Measurements from ENCODE around the gene STUB1.

STUB1 gene

DNA sequence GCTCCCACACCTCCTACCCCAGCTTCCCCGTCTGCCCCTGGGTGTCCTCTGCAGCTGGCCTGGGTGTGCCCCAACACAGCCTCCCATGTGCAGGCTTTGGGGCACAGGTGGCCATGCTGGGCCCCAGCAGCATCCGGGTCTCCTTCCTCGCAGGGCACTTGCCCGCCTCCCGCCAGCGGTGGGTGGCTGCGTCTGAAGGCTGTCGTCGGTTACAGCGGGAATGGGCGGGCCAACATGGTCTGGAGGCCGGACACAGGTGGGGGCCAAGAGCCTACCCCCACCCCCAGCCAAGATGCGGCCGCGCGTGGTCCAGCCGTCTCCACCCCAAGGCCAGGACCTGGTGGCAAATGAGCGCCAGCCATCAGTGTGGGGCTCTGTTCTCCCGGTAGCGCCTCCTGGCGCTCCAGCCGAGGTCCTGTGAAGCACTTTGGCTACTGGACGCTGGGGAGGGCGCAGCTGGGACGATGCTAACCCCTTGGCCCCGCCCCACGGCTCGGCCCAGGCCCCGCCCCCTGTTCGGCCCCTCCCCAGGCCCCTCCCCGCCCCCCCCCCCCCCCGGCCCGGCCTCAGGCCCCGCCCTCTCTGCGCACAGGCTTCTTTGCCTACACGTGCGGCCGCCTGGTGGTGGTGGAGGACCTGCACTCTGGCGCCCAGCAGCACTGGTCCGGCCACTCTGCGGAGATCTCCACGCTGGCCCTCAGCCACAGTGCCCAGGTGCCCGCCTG lies 19.6 kb upstream of the STUB1 start:
- Histone ChIP-seq H3K36me3 (ENCODE audit: control insufficient read depth, insufficient read depth, low read length) (no peaks in the 10 kb centered on the region), H3K27ac (ENCODE audit: low read depth, low read length) (peak overlapping the region; percentile 76), H3K4me3 (ENCODE audit: low read length) (peak overlapping the region; percentile 52), H3K9ac (ENCODE audit: low read length) (no peak overlapping the region), H3K27me3 (ENCODE audit: control insufficient read depth, insufficient read depth, low read length) (no peaks in the 10 kb centered on the region), H3K4me1 (ENCODE audit: control insufficient read depth, insufficient read depth, low read length) (peaks cover 12% of the 10 kb centered on the region)

DNA sequence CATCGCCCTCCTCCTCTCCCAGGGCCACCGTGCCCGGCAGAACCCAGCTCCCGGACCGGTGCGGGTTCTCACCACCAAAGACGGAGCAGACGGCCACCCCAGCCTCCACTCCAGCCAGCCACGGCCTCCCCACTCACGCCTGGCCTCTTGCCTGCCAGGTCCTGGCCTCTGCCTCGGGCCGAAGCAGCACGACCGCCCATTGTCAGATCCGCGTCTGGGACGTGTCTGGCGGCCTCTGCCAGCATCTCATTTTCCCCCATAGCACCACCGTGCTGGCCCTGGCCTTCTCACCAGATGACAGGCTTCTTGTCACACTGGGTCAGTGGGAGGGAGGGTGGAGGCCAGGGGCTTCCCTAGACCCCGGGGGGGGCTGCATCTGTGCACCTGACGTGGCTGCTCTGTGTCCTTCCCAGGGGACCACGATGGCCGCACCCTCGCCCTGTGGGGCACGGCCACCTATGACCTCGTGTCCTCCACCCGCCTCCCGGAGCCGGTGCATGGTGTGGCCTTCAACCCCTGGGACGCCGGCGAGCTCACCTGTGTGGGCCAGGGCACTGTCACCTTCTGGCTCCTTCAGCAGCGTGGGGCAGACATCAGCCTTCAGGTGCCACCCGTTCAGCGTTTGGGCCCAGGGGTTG lies 18.9 kb upstream of the STUB1 start:
- Histone ChIP-seq H3K9ac (ENCODE audit: low read length) (no peak overlapping the region), H3K4me1 (ENCODE audit: control insufficient read depth, insufficient read depth, low read length) (peaks cover 12% of the 10 kb centered on the region), H3K4me3 (ENCODE audit: low read length) (peak overlapping the region; percentile 51), H3K27me3 (ENCODE audit: control insufficient read depth, insufficient read depth, low read length) (no peaks in the 10 kb centered on the region), H3K27ac (ENCODE audit: low read depth, low read length) (peak overlapping the region; percentile 58), H3K36me3 (ENCODE audit: control insufficient read depth, insufficient read depth, low read length) (no peaks in the 10 kb centered on the region)

DNA sequence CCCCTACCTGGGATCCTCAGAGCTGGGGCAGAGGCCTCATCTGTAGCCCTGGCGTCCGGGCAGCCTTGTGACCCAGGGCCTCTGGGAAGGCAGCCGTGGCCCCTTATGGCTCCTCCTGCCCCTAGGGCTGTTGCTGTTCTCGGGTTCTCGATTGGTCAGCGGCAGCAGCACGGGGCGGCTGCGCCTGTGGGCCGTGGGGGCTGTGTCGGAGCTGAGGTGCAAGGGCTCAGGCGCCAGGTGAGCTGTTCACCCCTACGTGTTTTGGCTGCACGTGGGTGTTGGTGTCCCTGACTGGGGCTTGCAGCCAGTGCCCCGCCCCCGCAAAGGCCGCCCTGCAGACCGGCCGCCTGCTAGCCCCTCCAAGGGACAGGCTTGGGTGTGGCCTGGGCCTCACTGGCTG lies 18.1 kb upstream of the STUB1 start:
- Histone ChIP-seq H3K36me3 (ENCODE audit: control insufficient read depth, insufficient read depth, low read length) (no peaks in the 10 kb centered on the region), H3K4me1 (ENCODE audit: control insufficient read depth, insufficient read depth, low read length) (peaks cover 12% of the 10 kb centered on the region), H3K9ac (ENCODE audit: low read length) (no peak overlapping the region), H3K4me3 (ENCODE audit: low read length) (no peak overlapping the region), H3K27ac (ENCODE audit: low read depth, low read length) (no peak overlapping the region), H3K27me3 (ENCODE audit: control insufficient read depth, insufficient read depth, low read length) (no peaks in the 10 kb centered on the region)

DNA sequence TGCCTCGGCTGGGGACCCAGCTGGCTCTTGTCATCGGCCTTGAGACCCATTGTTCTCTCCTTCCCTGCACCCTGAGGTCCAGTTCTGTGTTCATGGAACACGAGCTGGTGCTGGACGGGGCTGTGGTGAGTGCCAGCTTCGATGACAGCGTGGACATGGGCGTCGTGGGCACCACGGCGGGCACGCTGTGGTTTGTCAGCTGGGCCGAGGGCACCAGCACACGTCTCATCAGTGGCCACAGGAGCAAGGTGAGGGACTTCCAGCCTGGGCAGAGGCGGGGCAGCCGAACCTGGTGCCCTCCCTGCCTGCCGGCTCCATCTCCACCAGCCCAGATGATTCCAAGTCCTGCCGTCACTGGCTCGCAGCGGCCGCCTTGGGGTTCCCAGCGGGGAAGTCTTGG lies 17.6 kb upstream of the STUB1 start:
- Histone ChIP-seq H3K36me3 (ENCODE audit: control insufficient read depth, insufficient read depth, low read length) (no peaks in the 10 kb centered on the region), H3K9ac (ENCODE audit: low read length) (no peak overlapping the region), H3K27ac (ENCODE audit: low read depth, low read length) (no peak overlapping the region), H3K4me1 (ENCODE audit: control insufficient read depth, insufficient read depth, low read length) (peaks cover 15% of the 10 kb centered on the region), H3K4me3 (ENCODE audit: low read length) (no peak overlapping the region), H3K27me3 (ENCODE audit: control insufficient read depth, insufficient read depth, low read length) (no peaks in the 10 kb centered on the region)

DNA sequence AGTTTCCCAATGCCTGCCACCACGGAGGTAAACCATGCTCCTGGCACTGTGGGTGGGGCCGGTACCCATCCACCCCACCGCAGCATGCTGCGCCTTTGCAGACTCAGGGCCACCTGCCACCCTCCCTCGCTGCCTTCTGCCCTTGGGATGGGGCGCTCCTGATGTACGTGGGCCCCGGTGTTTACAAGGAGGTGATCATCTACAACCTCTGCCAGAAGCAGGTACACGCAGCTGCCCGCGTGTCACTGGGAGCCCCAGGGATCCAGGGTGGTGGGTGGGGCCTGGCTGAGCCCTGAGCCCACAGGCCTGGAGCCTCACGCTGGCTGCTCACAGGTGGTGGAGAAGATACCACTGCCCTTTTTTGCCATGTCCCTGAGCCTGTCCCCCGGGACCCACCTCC lies 13.6 kb upstream of the STUB1 start:
- Histone ChIP-seq H3K4me3 (ENCODE audit: low read length) (no peak overlapping the region), H3K27me3 (ENCODE audit: control insufficient read depth, insufficient read depth, low read length) (no peaks in the 10 kb centered on the region), H3K36me3 (ENCODE audit: control insufficient read depth, insufficient read depth, low read length) (peaks cover 13% of the 10 kb centered on the region), H3K9ac (ENCODE audit: low read length) (no peak overlapping the region), H3K27ac (ENCODE audit: low read depth, low read length) (no peak overlapping the region), H3K4me1 (ENCODE audit: control insufficient read depth, insufficient read depth, low read length) (peaks cover 8% of the 10 kb centered on the region)

DNA sequence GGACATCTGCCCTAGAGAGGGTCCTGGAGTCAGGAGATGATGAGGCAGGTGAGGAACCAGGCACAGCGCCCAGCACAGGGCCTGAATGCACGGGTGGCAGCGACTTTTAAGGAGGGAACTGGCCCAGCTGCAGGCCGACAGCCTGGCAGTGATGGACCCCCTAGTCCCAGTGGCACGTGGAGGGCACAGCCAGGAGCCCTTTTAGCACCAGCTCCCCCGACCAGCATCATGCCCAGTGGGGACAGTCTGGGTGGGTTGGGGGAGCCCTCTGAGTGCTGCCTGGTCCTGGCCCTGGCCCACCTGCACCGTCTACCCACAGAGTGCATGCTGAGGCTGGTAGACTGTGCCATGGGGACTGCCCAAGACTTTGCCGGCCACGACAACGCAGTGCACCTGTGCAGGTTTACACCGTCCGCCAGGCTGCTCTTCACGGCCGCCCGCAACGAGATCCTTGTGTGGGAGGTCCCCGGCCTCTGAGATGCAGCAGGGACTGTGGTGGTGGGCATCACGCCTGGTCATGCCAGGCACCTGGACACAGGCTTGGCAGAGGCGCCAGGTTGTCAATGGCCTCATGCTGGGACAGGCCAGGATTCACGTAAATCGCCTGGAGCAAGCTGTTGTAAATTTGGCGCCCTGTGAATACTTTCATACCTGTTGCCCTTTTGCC lies 13.0 kb upstream of the STUB1 start:
- H3K27me3 ChIP-seq (ENCODE audit: control insufficient read depth, insufficient read depth, low read length), result no peaks in the 10 kb centered on the region
- H3K36me3 ChIP-seq (ENCODE audit: control insufficient read depth, insufficient read depth, low read length), result peaks cover 16% of the 10 kb centered on the region
- H3K9ac ChIP-seq (ENCODE audit: low read length), result no peak overlapping the region
- peaks cover 8% of the 10 kb centered on the region for H3K4me1 ChIP-seq (ENCODE audit: control insufficient read depth, insufficient read depth, low read length)
- H3K4me3 ChIP-seq (ENCODE audit: low read length), result peak overlapping the region; percentile 29
- H3K27ac ChIP-seq (ENCODE audit: low read depth, low read length), result peak overlapping the region; percentile 51

DNA sequence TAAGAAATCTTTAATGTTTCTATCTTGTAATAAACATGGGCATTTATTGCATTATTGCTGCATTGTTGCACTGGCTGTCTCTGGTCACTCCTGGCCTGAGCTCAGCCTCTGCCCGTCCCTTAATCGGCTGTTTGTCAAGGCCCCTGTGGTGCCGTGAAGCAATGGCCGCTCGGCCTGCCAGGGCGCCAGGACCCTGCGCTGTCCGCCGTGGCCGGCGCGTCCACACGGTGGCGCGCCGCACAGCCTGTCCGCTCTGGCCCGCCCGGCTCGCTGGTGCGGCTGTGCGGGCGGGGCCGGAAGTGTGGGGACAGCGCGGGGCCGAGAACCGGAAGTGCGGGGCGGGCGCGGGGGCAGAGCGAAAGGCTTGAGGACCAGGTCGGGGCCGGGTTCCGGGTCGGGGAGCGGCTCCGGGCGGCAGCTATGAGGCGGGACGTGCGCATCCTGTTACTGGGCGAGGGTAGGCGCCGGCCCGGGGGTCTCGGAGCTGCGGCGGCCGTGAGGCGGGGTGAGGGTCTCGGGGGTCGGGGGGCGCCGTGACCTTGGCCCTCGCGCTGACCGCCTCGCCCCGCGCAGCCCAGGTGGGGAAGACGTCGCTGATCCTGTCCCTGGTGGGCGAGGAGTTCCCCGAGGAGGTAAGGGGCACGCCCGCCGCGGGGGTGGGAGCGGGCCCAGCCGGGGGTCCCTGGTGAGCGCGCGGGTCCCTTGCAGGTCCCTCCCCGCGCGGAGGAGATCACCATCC lies 12.3 kb upstream of the STUB1 start, which contains the start of gene RHOT2:
TSS of gene RHOT2 (plus strand) at position 353 of the 739 bp plus-strand sequence. CDS start at position 421, 68 bp downstream.
- Histone ChIP-seq H3K27me3 (ENCODE audit: control insufficient read depth, insufficient read depth, low read length) (no peaks in the 10 kb centered on the region), H3K4me1 (ENCODE audit: control insufficient read depth, insufficient read depth, low read length) (peaks cover 8% of the 10 kb centered on the region), H3K9ac (ENCODE audit: low read length) (peak within 1 kb of the TSS; percentile 47), H3K4me3 (ENCODE audit: low read length) (peak within 1 kb of the TSS; percentile 80), H3K36me3 (ENCODE audit: control insufficient read depth, insufficient read depth, low read length) (peaks cover 20% of the 10 kb centered on the region), H3K27ac (ENCODE audit: low read depth, low read length) (peak within 1 kb of the TSS; percentile 86)

DNA sequence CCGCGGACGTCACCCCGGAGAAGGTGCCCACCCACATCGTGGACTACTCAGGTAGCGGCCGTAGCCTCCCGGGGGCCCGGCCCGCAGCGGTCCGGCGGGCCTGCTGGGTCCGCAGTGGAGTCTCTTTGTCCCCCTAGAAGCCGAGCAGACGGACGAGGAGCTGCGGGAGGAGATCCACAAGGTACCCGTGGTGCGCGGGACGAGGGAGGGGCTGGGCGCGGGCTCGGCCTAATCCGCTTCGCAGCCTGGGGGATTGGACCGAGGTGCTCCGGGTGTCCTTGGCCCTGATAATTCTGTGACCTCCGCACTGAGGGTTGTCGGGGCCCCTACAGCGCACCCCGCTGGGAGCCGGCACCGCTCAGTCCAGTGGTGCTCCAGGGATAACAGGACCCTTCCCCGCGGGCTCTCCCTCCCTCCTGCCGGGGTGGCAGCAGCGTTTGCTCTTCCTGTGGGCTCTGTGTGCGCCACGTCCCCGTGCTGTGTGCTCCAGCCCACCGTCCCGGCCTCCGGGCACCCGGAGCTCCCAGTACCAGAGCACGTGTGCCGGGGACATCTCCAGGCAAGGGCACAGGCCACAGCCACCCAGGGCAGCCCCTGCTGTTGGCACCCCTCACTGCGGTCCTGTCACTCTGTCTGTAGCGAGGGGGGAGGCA lies 11.6 kb upstream of the STUB1 start:
- H3K27me3 ChIP-seq (ENCODE audit: control insufficient read depth, insufficient read depth, low read length), result no peaks in the 10 kb centered on the region
- peak overlapping the region; percentile 80 for H3K4me3 ChIP-seq (ENCODE audit: low read length)
- H3K9ac ChIP-seq (ENCODE audit: low read length), result peak overlapping the region; percentile 47
- H3K36me3 ChIP-seq (ENCODE audit: control insufficient read depth, insufficient read depth, low read length), result peaks cover 20% of the 10 kb centered on the region
- H3K4me1 ChIP-seq (ENCODE audit: control insufficient read depth, insufficient read depth, low read length), result peaks cover 8% of the 10 kb centered on the region
- H3K27ac ChIP-seq (ENCODE audit: low read depth, low read length), result peak overlapping the region; percentile 86

DNA sequence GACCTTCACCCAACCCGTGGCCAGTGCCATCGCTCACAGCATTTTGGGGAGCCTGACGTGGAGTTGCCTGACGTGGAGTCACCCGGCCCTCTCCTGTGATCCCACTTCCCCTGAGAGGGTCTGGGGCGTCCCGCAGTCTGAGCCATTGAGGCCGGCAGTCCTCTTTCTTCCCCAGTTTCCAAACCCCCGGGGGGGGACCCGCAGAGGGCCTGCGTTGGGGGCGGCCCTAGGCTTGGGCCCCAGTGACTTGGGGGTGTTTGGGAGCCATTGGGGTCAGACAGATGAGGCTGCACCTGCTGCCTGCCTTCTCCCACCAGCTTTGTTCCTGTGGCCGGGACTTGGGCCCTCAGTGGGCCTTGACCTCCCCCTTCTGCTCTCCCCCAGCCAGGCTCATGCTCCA lies 10.5 kb upstream of the STUB1 start:
- no peak overlapping the region for H3K9ac ChIP-seq (ENCODE audit: low read length)

DNA sequence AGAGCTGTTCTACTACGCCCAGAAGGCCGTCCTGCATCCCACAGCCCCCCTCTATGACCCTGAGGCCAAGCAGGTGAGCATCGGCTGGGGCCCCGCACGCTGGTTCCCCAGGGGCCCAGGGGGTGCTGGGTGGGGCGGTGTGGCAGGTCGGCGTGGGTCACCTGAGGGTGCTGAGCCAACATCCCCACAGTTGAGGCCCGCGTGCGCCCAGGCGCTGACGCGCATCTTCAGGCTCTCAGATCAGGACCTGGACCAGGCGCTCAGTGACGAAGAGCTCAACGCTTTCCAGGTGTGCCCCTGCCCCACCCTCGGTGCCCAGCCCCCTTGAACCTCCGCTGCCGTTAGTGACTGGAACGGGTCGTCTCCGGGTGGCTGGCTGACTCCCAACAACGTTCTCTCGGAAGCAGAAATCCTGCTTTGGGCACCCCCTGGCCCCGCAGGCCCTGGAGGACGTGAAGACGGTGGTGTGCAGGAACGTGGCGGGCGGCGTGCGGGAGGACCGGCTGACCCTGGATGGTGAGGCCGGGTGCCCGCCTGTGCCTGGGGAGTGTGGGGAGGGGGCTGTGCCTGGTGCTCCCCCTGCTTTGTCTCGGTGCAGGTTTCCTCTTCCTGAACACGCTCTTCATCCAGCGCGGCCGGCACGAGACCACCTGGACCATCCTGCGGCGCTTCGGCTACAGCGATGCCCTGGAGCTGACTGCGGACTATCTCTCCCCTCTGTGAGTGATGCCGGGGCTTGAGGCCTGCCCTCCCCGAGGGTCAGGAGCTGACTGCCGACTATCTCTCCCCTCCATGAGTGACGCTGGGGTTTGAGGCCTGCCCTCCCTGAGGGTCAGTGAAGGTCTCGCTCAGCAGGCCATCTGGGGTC lies 9.5 kb upstream of the STUB1 start:
- Histone ChIP-seq H3K27me3 (ENCODE audit: control insufficient read depth, insufficient read depth, low read length) (no peaks in the 10 kb centered on the region), H3K27ac (ENCODE audit: low read depth, low read length) (no peak overlapping the region), H3K4me1 (ENCODE audit: control insufficient read depth, insufficient read depth, low read length) (peaks cover 13% of the 10 kb centered on the region), H3K4me3 (ENCODE audit: low read length) (no peak overlapping the region), H3K9ac (ENCODE audit: low read length) (no peak overlapping the region), H3K36me3 (ENCODE audit: control insufficient read depth, insufficient read depth, low read length) (peaks cover 20% of the 10 kb centered on the region)

More for the DNA sequence above, 10.5 kb upstream of the STUB1 start:
- Histone ChIP-seq H3K4me1 (ENCODE audit: control insufficient read depth, insufficient read depth, low read length) (peaks cover 8% of the 10 kb centered on the region), H3K4me3 (ENCODE audit: low read length) (no peak overlapping the region), H3K27me3 (ENCODE audit: control insufficient read depth, insufficient read depth, low read length) (no peaks in the 10 kb centered on the region), H3K27ac (ENCODE audit: low read depth, low read length) (no peak overlapping the region), H3K36me3 (ENCODE audit: control insufficient read depth, insufficient read depth, low read length) (peaks cover 20% of the 10 kb centered on the region)

Data from rectal smooth muscle tissue (tissue), 1 donor.